ENCODE measurements around the gene CTNND2.

- TF ChIP-seq EZH2 (IDR thresholded peaks at IDR 0.05; ENCODE audit: borderline replicate concordance, insufficient read depth, low read depth, low read length, poor library complexity, severe bottlenecking): no peak
- peak; percentile 67 for TF ChIP-seq CTCF (IDR thresholded peaks at IDR 0.05)
Measured at GRCh38 chr5:10987925-10988504, 916.2 kb downstream of the CTNND2 start.
